ENCODE data around the gene POLA2. TPM values are rescaled to one million over a fixed set of nuclear protein-coding genes. Genes with fewer than 3 reads are reported as not detected.

POLA2 gene
- total RNA-seq, 1 experiment from 2014 or later = 37.7 TPM

- DNase-seq = no peak
- TF ChIP-seq, protein P1, sequence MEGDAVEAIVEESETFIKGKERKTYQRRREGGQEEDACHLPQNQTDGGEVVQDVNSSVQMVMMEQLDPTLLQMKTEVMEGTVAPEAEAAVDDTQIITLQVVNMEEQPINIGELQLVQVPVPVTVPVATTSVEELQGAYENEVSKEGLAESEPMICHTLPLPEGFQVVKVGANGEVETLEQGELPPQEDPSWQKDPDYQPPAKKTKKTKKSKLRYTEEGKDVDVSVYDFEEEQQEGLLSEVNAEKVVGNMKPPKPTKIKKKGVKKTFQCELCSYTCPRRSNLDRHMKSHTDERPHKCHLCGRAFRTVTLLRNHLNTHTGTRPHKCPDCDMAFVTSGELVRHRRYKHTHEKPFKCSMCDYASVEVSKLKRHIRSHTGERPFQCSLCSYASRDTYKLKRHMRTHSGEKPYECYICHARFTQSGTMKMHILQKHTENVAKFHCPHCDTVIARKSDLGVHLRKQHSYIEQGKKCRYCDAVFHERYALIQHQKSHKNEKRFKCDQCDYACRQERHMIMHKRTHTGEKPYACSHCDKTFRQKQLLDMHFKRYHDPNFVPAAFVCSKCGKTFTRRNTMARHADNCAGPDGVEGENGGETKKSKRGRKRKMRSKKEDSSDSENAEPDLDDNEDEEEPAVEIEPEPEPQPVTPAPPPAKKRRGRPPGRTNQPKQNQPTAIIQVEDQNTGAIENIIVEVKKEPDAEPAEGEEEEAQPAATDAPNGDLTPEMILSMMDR (conservative IDR thresholded peaks at IDR 0.05) = no peak
- Histone ChIP-seq H2BK20ac (ENCODE audit: low read depth, low read length, poor library complexity, severe bottlenecking) (no peak overlapping the region), H3K79me2 (ENCODE audit: insufficient read depth, low read length) (peaks cover 7% of the 10 kb centered on the region; the same call in 1 of the 2 replicates), H2BK120ac (ENCODE audit: low read depth, low read length, poor library complexity, severe bottlenecking) (no peak overlapping the region), H2AK5ac (ENCODE audit: insufficient read length, low read length) (no peak overlapping the region), H4K20me1 (ENCODE audit: control insufficient read depth, insufficient read depth, insufficient read length) (no peaks in the 10 kb centered on the region), H3K9ac (ENCODE audit: extremely low read depth, insufficient read length, low read length) (no peak overlapping the region), H2AFZ (ENCODE audit: low read length) (no peak overlapping the region), H3K23ac (ENCODE audit: insufficient read length, low read depth, low read length) (no peak overlapping the region), H2BK5ac (ENCODE audit: insufficient read length, low read length) (no peak overlapping the region), H4K8ac (replicated peaks; ENCODE audit: insufficient read length, low read depth, low read length) (no peak overlapping the region), H3K14ac (ENCODE audit: insufficient read depth, low read length) (no peak overlapping the region), H3K9me3 (ENCODE audit: control insufficient read depth, low read depth, low read length) (no peaks in the 10 kb centered on the region), H3T11ph (ENCODE audit: low read length) (no peak overlapping the region), H3K4me2 (ENCODE audit: insufficient read depth, insufficient read length, low read length) (no peak overlapping the region), H4K5ac (ENCODE audit: insufficient read length, low read depth, low read length) (no peak overlapping the region), H3K4me1 (ENCODE audit: insufficient read depth, low read length) (0 out of 2 replicates have a peak, but pooled peaks cover 3% of the 10 kb centered on the region), H3K4ac (ENCODE audit: low read depth, low read length) (no peak overlapping the region), H2BK12ac (ENCODE audit: insufficient read length, low read depth, low read length) (no peak overlapping the region), H3K23me2 (ENCODE audit: insufficient read length, low read depth, low read length, poor library complexity, severe bottlenecking) (peaks cover 9% of the 10 kb centered on the region), H3K18ac (ENCODE audit: insufficient read length, low read depth, low read length) (no peak overlapping the region), H3K27ac (ENCODE audit: insufficient read length, low read depth, low read length) (no peak overlapping the region), H3K56ac (ENCODE audit: insufficient read length, low read depth, low read length) (no peak overlapping the region), H4K91ac (ENCODE audit: insufficient read length, low read depth, low read length) (no peak overlapping the region), H3K79me1 (ENCODE audit: insufficient read depth, low read depth, low read length, poor library complexity, severe bottlenecking) (no peaks in the 10 kb centered on the region), H3K27me3 (ENCODE audit: insufficient read depth, low read length) (no peaks in the 10 kb centered on the region), H2BK15ac (ENCODE audit: low read depth, low read length) (no peak overlapping the region)
- Mint-ChIP-seq H3K27me3 (ENCODE audit: low read depth) (no peaks in the 10 kb centered on the region; the same call in 1 of the 2 replicates), H3K4me1 (peaks cover 11 to 17% of the 10 kb centered on the region in 2 experiments), H3K4me3 (no peak overlapping the region), H3K36me3 (ENCODE audit: insufficient read depth in 1 of 3, low read depth in 3 of 3) (peaks cover 26 to 74% (median 62%) of the 10 kb centered on the region in 3 experiments; a peak in 6 of 7 replicates), H3K27ac (peak overlapping the region in 2 of 3 experiments; percentile 2 to 35; a peak in 3 of 7 replicates), H3K9me3 (no peaks in the 10 kb centered on the region)
- WGBS (ENCODE audit: extremely low coverage, insufficient read length, low lambda C conversion rate) = no CpG with 5 or more reads among the region's 2 CpGs
These were observed 4.4 kb downstream of the POLA2 start for GRCh38 chr11:65266210-65266609.

All from H9 (cell line).